ENCODE measurements around the gene CLHC1.

GRCh38 chr2:55161295-55162210 is 70.5 kb downstream of the CLHC1 start:
- TF ChIP-seq CTCF (IDR thresholded peaks at IDR 0.05) (no peak), POLR2AphosphoS5 (IDR thresholded peaks at IDR 0.05) (no peak)

Measured in suprapubic skin (tissue), 3 donors.